WTC11 (cell line): ENCODE results near the gene FAM9C. TPM values are rescaled to one million over a fixed set of nuclear protein-coding genes. Genes with fewer than 3 reads are reported as not detected.

Experiments used
- ATAC-seq: fragments of 200-7000 bp; cut with Tn5 transposase; 2 replicates; pipeline ENCODE4 v1.10.0; 2021; ENCODE audit warnings: mild to moderate bottlenecking, moderate library complexity
- Bru-seq: library from RNA; stranded (reverse); fragments of 400-500 nt; gene quantifications from one replicate; lab custom pipeline; 2021; lab: Mats Ljungman, UMichigan
- CTCF ChIA-PET: fragments of 300-600 bp; sonication (Branson Sonifier 250); formaldehyde crosslinking; loops from one replicate; lab custom pipeline; 2021; ENCODE audit warnings: antibody characterized with exemption; lab: Charles Lee
- POLR2A ChIA-PET: fragments of 350-600 bp; sonication (Branson Sonifier 250); formaldehyde crosslinking; loops from one replicate; lab custom pipeline; 2021; ENCODE audit warnings: antibody characterized with exemption; lab: Charles Lee
- DNase-seq: peaks from one replicate; pipeline ENCODE4 v3.0.0; 2021; ENCODE audit warnings: low spot score
- H3K27ac Mint-ChIP-seq: 2 replicates; pipeline ENCODE4 v1.8.0; 2021; ENCODE audit warnings: mixed read lengths
- H3K27me3 Mint-ChIP-seq: 2 replicates; pipeline ENCODE4 v1.8.0; 2021; ENCODE audit warnings: low read depth, mild to moderate bottlenecking, moderate library complexity, mixed read lengths
- H3K36me3 Mint-ChIP-seq: 2 replicates; pipeline ENCODE4 v1.8.0; 2021; ENCODE audit warnings: mixed read lengths
- H3K4me1 Mint-ChIP-seq: 2 replicates; pipeline ENCODE4 v1.8.0; 2022; ENCODE audit warnings: mixed read lengths
- H3K4me3 Mint-ChIP-seq: 2 replicates; pipeline ENCODE4 v1.8.0; 2021; ENCODE audit warnings: mild to moderate bottlenecking, moderate library complexity, mixed read lengths
- H3K9me3 Mint-ChIP-seq: 2 replicates; pipeline ENCODE4 v1.8.0; 2021; ENCODE audit warnings: mixed read lengths
- AR ChIP-seq: fragments of 250-450 bp; sonication (Bioruptor Pico); IDR thresholded peaks from 2 replicates; pipeline ENCODE4 v1.9.0; 2021; ENCODE audit warnings: mild to moderate bottlenecking
- CDX4 ChIP-seq: fragments of 250-450 bp; sonication (Bioruptor Pico); IDR thresholded peaks from 2 replicates; pipeline ENCODE4 v1.9.0; 2021; ENCODE audit warnings: moderate library complexity, mild to moderate bottlenecking, inconsistent platforms, borderline replicate concordance
- FOXK1 ChIP-seq: sonication (generic); formaldehyde crosslinking; IDR thresholded peaks from 2 replicates; pipeline ENCODE4 v1.8.0; 2022; ENCODE audit warnings: mild to moderate bottlenecking, moderate library complexity, missing genetic modification reagents
- FOXP1 ChIP-seq: sonication (generic); formaldehyde crosslinking; IDR thresholded peaks from 2 replicates; pipeline ENCODE4 v1.8.0; 2022; ENCODE audit warnings: missing genetic modification reagents, mild to moderate bottlenecking, moderate library complexity, borderline replicate concordance
- JAZF1 ChIP-seq: fragments of 250-450 bp; sonication (Bioruptor Pico); IDR thresholded peaks from 2 replicates; pipeline ENCODE4 v1.9.0; 2021; ENCODE audit warnings: moderate library complexity, mild to moderate bottlenecking, inconsistent platforms
- MAX ChIP-seq: sonication (generic); formaldehyde crosslinking; IDR thresholded peaks from 2 replicates; pipeline ENCODE4 v1.8.0; 2022; ENCODE audit warnings: mild to moderate bottlenecking, missing genetic modification reagents
- MXD4 ChIP-seq: fragments of 250-450 bp; sonication (Bioruptor Pico); IDR thresholded peaks from 2 replicates; pipeline ENCODE4 v1.8.0; 2021; ENCODE audit warnings: mild to moderate bottlenecking, moderate library complexity, borderline replicate concordance
- NFYB ChIP-seq: sonication (generic); formaldehyde crosslinking; conservative IDR thresholded peaks from 2 replicates; pipeline ENCODE4 v1.8.0; 2022; ENCODE audit warnings: low read depth, missing genetic modification reagents
- ZBTB21 ChIP-seq: sonication (generic); formaldehyde crosslinking; IDR thresholded peaks from 2 replicates; pipeline ENCODE4 v1.8.1; 2023; ENCODE audit warnings: mild to moderate bottlenecking, missing genetic modification reagents, borderline replicate concordance
- ZMAT4 ChIP-seq: fragments of 250-450 bp; sonication (Bioruptor Pico); IDR thresholded peaks from 2 replicates; pipeline ENCODE4 v1.9.0; 2021; ENCODE audit warnings: mild to moderate bottlenecking
- ZNF138 ChIP-seq: sonication (generic); formaldehyde crosslinking; conservative IDR thresholded peaks from 2 replicates; pipeline ENCODE4 v1.8.1; 2022; ENCODE audit warnings: mild to moderate bottlenecking, moderate library complexity, missing genetic modification reagents
- ZNF219 ChIP-seq: sonication (generic); formaldehyde crosslinking; IDR thresholded peaks from 2 replicates; pipeline ENCODE4 v1.8.0; 2023; ENCODE audit warnings: missing genetic modification reagents, mild to moderate bottlenecking, borderline replicate concordance
- ZNF425 ChIP-seq: fragments of 250-450 bp; sonication (Bioruptor Pico); conservative IDR thresholded peaks from 2 replicates; pipeline ENCODE4 v1.9.0; 2021; ENCODE audit warnings: mild to moderate bottlenecking
- ZSCAN18 ChIP-seq: fragments of 250-450 bp; sonication (Bioruptor Pico); IDR thresholded peaks from 2 replicates; pipeline ENCODE4 v2.1.2; 2022; ENCODE audit warnings: mild to moderate bottlenecking, moderate library complexity
- long read RNA-seq, 3 experiments: library from RNA in 1 of 3; library from capped mRNA in 1 of 3; library from polyadenylated mRNA in 1 of 3; unstranded in 2 of 3; stranded (forward) in 1 of 3; transcript quantifications; one replicate each; pipeline ENCODE4 v2.0.0, GENCODE V29; 2021
- total RNA-seq: library from RNA; stranded (reverse); gene quantifications from 3 replicates; pipeline ENCODE4 v1.2.3, GENCODE V29; 2021

The FAM9C gene
- total RNA-seq (0.07 to 0.28 TPM in 2 of 3 replicates, not detected in the other), Bru-seq, nascent RNA (percentile 12 among the genes with signal in this experiment)
- long read RNA-seq, experiment 1 = 0 reads
- long read RNA-seq, experiment 2 = 0 reads
- long read RNA-seq, experiment 3, partial matches to known transcripts = 0 of 1 reads
- long read RNA-seq, experiment 3, other reads (novel, unspliced or antisense) = 1 of 1 reads

- Mint-ChIP-seq H3K36me3 (no peaks in the 10 kb centered on the region), H3K27me3 (no peaks in the 10 kb centered on the region), H3K4me3 (no peak within 1 kb of the TSS), H3K27ac (no peak within 1 kb of the TSS), H3K4me1 (peaks cover 8% of the 10 kb centered on the region), H3K9me3 (no peaks in the 10 kb centered on the region)
- no peak for TF ChIP-seq ZSCAN18 (CRISPR knock-in tag)
- 0 out of 2 replicates have a peak, but pooled peaks have one; percentile 20 for TF ChIP-seq NFYB (CRISPR knock-in tag)
- POLR2A ChIA-PET = no interaction called here
- CTCF ChIA-PET = interaction anchor here (1.5 kb wide), 1 partner anchor 14 kb away, joined by 4 read pairs; no protein-coding TSS in a partner anchor
- ATAC-seq = no peak
- DNase-seq = no peak
Observed at GRCh38 chrX:13044441-13044840, at the start of gene FAM9C. FAM9C (minus strand) TSS chrX:13044620; CDS start chrX:13043789, 831 bp downstream.

GRCh38 chrX:13093529-13094140, 49.2 kb upstream of the FAM9C start:
- peaks cover 3% of the 10 kb centered on the region; the same call in 1 of the 2 replicates for H3K36me3 Mint-ChIP-seq
- H3K27me3 Mint-ChIP-seq = no peaks in the 10 kb centered on the region
- H3K27ac Mint-ChIP-seq = no peak overlapping the region
- peaks cover 19% of the 10 kb centered on the region for H3K9me3 Mint-ChIP-seq
- DNase-seq (no peak), ATAC-seq (no peak)
- POLR2A ChIA-PET = no interaction called here
- H3K4me3 Mint-ChIP-seq = no peak overlapping the region
- TF ChIP-seq FOXP1 (CRISPR knock-in tag) = no peak
- no peak for TF ChIP-seq ZNF425
- TF ChIP-seq FOXK1 (CRISPR knock-in tag) = no peak
- no peak for TF ChIP-seq ZMAT4 (CRISPR knock-in tag)
- no peak for TF ChIP-seq CDX4
- TF ChIP-seq MXD4 = no peak
- no peak for TF ChIP-seq JAZF1 (CRISPR knock-in tag)
- no peak for TF ChIP-seq ZBTB21 (CRISPR knock-in tag)
- TF ChIP-seq MAX (CRISPR knock-in tag) = no peak
- TF ChIP-seq ZNF138 (CRISPR knock-in tag) = no peak
- no peak for TF ChIP-seq AR
- no peak for TF ChIP-seq ZNF219 (CRISPR knock-in tag)
- TF ChIP-seq, all 79 proteins: peak for 0
- H3K4me1 Mint-ChIP-seq = no peaks in the 10 kb centered on the region; the same call in 1 of the 2 replicates
- CTCF ChIA-PET = no interaction called here
